Esophagus muscularis mucosa (tissue), 4 donors: ENCODE measurements around the gene SFMBT1.

Experiments
- CTCF ChIP-seq, 3 experiments: fragments of 200-600 bp in 2 of 3; fragments of 450-650 bp in 1 of 3; sonication (generic) in 2 of 3; IDR thresholded peaks; one replicate each; pipeline ENCODE4 v1.5.1; 2017 to 2019; ENCODE audit warnings: antibody characterized with exemption in 3 of 3, mild to moderate bottlenecking in 2 of 3, moderate library complexity in 1 of 3
- EP300 ChIP-seq: sonication (generic); formaldehyde crosslinking; IDR thresholded peaks from one replicate; pipeline ENCODE4 v1.6.1; 2017; ENCODE audit warnings: antibody characterized with exemption
- POLR2A ChIP-seq: fragments of 450-650 bp; IDR thresholded peaks from one replicate; pipeline ENCODE4 v1.6.1; 2017; ENCODE audit warnings: antibody characterized with exemption, moderate library complexity, mild to moderate bottlenecking, low read depth
- POLR2AphosphoS5 ChIP-seq, 2 donors: sonication (generic); formaldehyde crosslinking; IDR thresholded peaks; one replicate each; pipeline ENCODE4 v1.6.1; 2017; ENCODE audit warnings: antibody characterized with exemption in 2 of 2

DNA sequence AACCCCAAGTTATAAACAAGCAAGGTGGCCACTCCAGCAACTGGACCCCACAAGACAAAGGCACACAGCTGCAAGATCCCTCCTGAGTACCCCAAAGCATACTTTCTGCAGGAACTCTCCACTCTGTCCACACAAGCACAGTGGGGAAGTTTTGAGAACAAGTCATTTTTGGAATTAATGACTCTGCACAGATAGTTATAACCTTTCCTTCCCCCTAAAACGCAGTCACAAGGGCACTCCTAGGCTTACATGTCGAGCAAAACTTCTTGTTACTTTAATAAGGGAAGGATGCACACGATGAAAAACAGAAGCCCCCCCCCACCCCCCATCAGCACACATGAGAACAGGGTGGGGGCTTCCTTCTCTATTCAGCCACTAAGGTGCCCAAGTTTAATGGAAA, 149.7 kb downstream of the SFMBT1 start:
- TF ChIP-seq CTCF (IDR thresholded peaks at IDR 0.05) (no peak), POLR2A (no peak), POLR2AphosphoS5 (IDR thresholded peaks at IDR 0.05) (no peak), EP300 (no peak)
